ENCODE measurements around the gene CCDC198. TPM values are rescaled to one million over a fixed set of nuclear protein-coding genes. Genes with fewer than 3 reads are reported as not detected.

The CCDC198 gene
- total RNA-seq, 1 experiment from 2014 or later = not detected

GRCh38 chr14:57479197-57479596, 14.5 kb downstream of the CCDC198 start:
- H3K27me3 ChIP-seq (ENCODE audit: insufficient read depth, low read depth) = peaks cover 50% of the 10 kb centered on the region
- no peak overlapping the region for H3K4me3 ChIP-seq
- CTCF ChIA-PET = no interaction called here
- H3K9me2 ChIP-seq (ENCODE audit: insufficient read depth) = no peaks in the 10 kb centered on the region
- POLR2A ChIA-PET (ENCODE audit: unreplicated experiment) = no interaction called here
- TF ChIP-seq CTCF (conservative IDR thresholded peaks at IDR 0.05) (no peak), EZH2 (IDR thresholded peaks at IDR 0.05; ENCODE audit: low read depth) (no peak)
- intact Hi-C loops (cut with micrococcal nuclease; ENCODE audit: unreplicated experiment) = no loop called here
- H3K4me1 ChIP-seq (replicated peaks; ENCODE audit: insufficient read depth) = no peaks in the 10 kb centered on the region
- no peak for DNase-seq
- H3K27ac ChIP-seq = no peak overlapping the region
- no TSS peak for BruUV-seq (replicated peaks)
- H3K4me2 ChIP-seq = no peak overlapping the region
- no peaks in the 10 kb centered on the region for H3K36me3 ChIP-seq (ENCODE audit: low read depth)
- no peak overlapping the region for H2AFZ ChIP-seq
- no peaks in the 10 kb centered on the region for H3K9me3 ChIP-seq (ENCODE audit: insufficient read depth, low read depth)
- H3K79me2 ChIP-seq (ENCODE audit: low read depth) = no peaks in the 10 kb centered on the region
- H3F3A ChIP-seq (ENCODE audit: insufficient read depth, low read depth) = no peaks in the 10 kb centered on the region
- H4K20me1 ChIP-seq (ENCODE audit: insufficient read depth) = no peaks in the 10 kb centered on the region

- DNase-seq = no peak
- CTCF ChIA-PET = no interaction called here
- no peaks in the 10 kb centered on the region for H3K9me2 ChIP-seq (ENCODE audit: insufficient read depth)
- intact Hi-C loops (cut with micrococcal nuclease; ENCODE audit: unreplicated experiment) = no loop called here
- BruUV-seq (replicated peaks) = no TSS peak
- H4K20me1 ChIP-seq (ENCODE audit: insufficient read depth) = no peaks in the 10 kb centered on the region
- TF ChIP-seq CTCF (conservative IDR thresholded peaks at IDR 0.05) (no peak), EZH2 (IDR thresholded peaks at IDR 0.05; ENCODE audit: low read depth) (no peak)
- peaks cover 40% of the 10 kb centered on the region for H3K27me3 ChIP-seq (ENCODE audit: insufficient read depth, low read depth)
- no peak overlapping the region for H3K4me2 ChIP-seq
- no peak overlapping the region for H3K27ac ChIP-seq
- no peak overlapping the region for H2AFZ ChIP-seq
- H3K4me3 ChIP-seq = no peak overlapping the region
- no peaks in the 10 kb centered on the region for H3K9me3 ChIP-seq (ENCODE audit: insufficient read depth, low read depth)
- no peaks in the 10 kb centered on the region for H3K4me1 ChIP-seq (replicated peaks; ENCODE audit: insufficient read depth)
- no peaks in the 10 kb centered on the region for H3K36me3 ChIP-seq (ENCODE audit: low read depth)
- no peaks in the 10 kb centered on the region for H3F3A ChIP-seq (ENCODE audit: insufficient read depth, low read depth)
- POLR2A ChIA-PET (ENCODE audit: unreplicated experiment) = no interaction called here
- H3K79me2 ChIP-seq (ENCODE audit: low read depth) = no peaks in the 10 kb centered on the region
These were observed 15.6 kb downstream of the CCDC198 start for GRCh38 chr14:57478050-57478449.

GRCh38 chr14:57470909-57471308, 22.7 kb downstream of the CCDC198 start:
- no peaks in the 10 kb centered on the region for H3K9me3 ChIP-seq (ENCODE audit: insufficient read depth, low read depth)
- ChIA-PET CTCF (no interaction called here), POLR2A (ENCODE audit: unreplicated experiment) (no interaction called here)
- H3K9me2 ChIP-seq (ENCODE audit: insufficient read depth) = no peaks in the 10 kb centered on the region
- no peaks in the 10 kb centered on the region for H3K36me3 ChIP-seq (ENCODE audit: low read depth)
- no peak for DNase-seq
- H3K79me2 ChIP-seq (ENCODE audit: low read depth) = no peaks in the 10 kb centered on the region
- H2AFZ ChIP-seq = no peak overlapping the region
- intact Hi-C loops (cut with micrococcal nuclease; ENCODE audit: unreplicated experiment) = no loop called here
- H3K4me1 ChIP-seq (replicated peaks; ENCODE audit: insufficient read depth) = no peaks in the 10 kb centered on the region
- no peaks in the 10 kb centered on the region for H3K27me3 ChIP-seq (ENCODE audit: insufficient read depth, low read depth)
- no peak overlapping the region for H3K4me2 ChIP-seq
- H4K20me1 ChIP-seq (ENCODE audit: insufficient read depth) = no peaks in the 10 kb centered on the region
- H3F3A ChIP-seq (ENCODE audit: insufficient read depth, low read depth) = no peaks in the 10 kb centered on the region
- no peak overlapping the region for H3K4me3 ChIP-seq
- BruUV-seq (replicated peaks) = no TSS peak
- TF ChIP-seq EZH2 (IDR thresholded peaks at IDR 0.05; ENCODE audit: low read depth) (no peak), CTCF (conservative IDR thresholded peaks at IDR 0.05) (no peak)
- no peak overlapping the region for H3K27ac ChIP-seq
